Breast epithelium (tissue), 3 donors: Measurements from ENCODE around the gene SH3BP4.

Experiments used
- CTCF ChIP-seq, 3 donors: fragments of 450-650 bp; IDR thresholded peaks; one replicate each; pipeline ENCODE4 v1.5.1; 2016 to 2017; ENCODE audit warnings: antibody characterized with exemption in 3 of 3, mild to moderate bottlenecking in 3 of 3, moderate library complexity in 3 of 3
- POLR2A ChIP-seq: fragments of 450-650 bp; IDR thresholded peaks from one replicate; pipeline ENCODE4 v1.6.1; 2016; ENCODE audit warnings: antibody characterized with exemption, mild to moderate bottlenecking, moderate library complexity
- POLR2AphosphoS5 ChIP-seq, 3 donors: sonication (generic); formaldehyde crosslinking; IDR thresholded peaks; one replicate each; pipeline ENCODE4 v1.6.1; 2017; ENCODE audit warnings: antibody characterized with exemption in 3 of 3

GRCh38 chr2:235041221-235041917 lies 89.6 kb downstream of the SH3BP4 start:
- no peak for TF ChIP-seq POLR2AphosphoS5 (IDR thresholded peaks at IDR 0.05)
- TF ChIP-seq CTCF (IDR thresholded peaks at IDR 0.05), result no peak
- no peak for TF ChIP-seq POLR2A
